Lung (tissue), 12 donors: ENCODE data around the gene ATXN2L. TPM values are rescaled to one million over a fixed set of nuclear protein-coding genes. Genes with fewer than 3 reads are reported as not detected.
A peak's percentile ranks its signal among the peaks of the same experiment; 100 is the strongest.
"Not testable (repeated sequence)": the region's sequence is repeated elsewhere in the genome, so short reads cannot be mapped to it uniquely, and the experiment has no call there.

Experiments used
- ATAC-seq: fragments of 200-7000 bp; cut with Tn5 transposase; one replicate; pipeline ENCODE4 v1.9.1; 2020; ENCODE audit warnings: moderate number of reproducible peaks; ENCODE audit not compliant: insufficient read depth, low FRiP score
- DNase-seq, 3 donors: peaks; one replicate each; pipeline ENCODE4 v3.0.0-alpha.2; 2013 to 2017
- H3K27ac ChIP-seq, 2 donors: one replicate each; pipeline ENCODE4 v1.5.1; 2013; ENCODE audit warnings: mild to moderate bottlenecking in 2 of 2, moderate library complexity in 2 of 2, control low read depth in 1 of 2, inconsistent platforms in 1 of 2, low read depth in 1 of 2, low read length in 1 of 2
- H3K27me3 ChIP-seq, 3 donors: one replicate each; pipeline ENCODE4 v1.5.1; 2013; ENCODE audit warnings: low read length in 2 of 3; ENCODE audit not compliant: control insufficient read depth in 3 of 3, insufficient read depth in 3 of 3
- H3K36me3 ChIP-seq, 4 donors: one replicate each; pipeline ENCODE4 v1.5.1; 2013; ENCODE audit warnings: low read length in 4 of 4, mild to moderate bottlenecking in 1 of 4, moderate library complexity in 1 of 4; ENCODE audit not compliant: control insufficient read depth in 4 of 4, insufficient read depth in 4 of 4
- H3K4me1 ChIP-seq, 5 donors: one replicate each; pipeline ENCODE4 v1.5.1; 2013; ENCODE audit warnings: low read length in 5 of 5, mild to moderate bottlenecking in 2 of 5, moderate library complexity in 1 of 5; ENCODE audit not compliant: control insufficient read depth in 5 of 5, insufficient read depth in 5 of 5
- H3K4me3 ChIP-seq: one replicate; pipeline ENCODE4 v1.5.1; 2013; ENCODE audit warnings: mild to moderate bottlenecking, control low read depth, moderate library complexity
- H3K9ac ChIP-seq, 2 donors: one replicate each; pipeline ENCODE4 v1.5.1; 2013; ENCODE audit warnings: low read length in 2 of 2, control low read depth in 1 of 2; ENCODE audit not compliant: insufficient read depth in 1 of 2
- H3K9me3 ChIP-seq, 4 donors: one replicate each; pipeline ENCODE4 v1.5.1; 2013; ENCODE audit warnings: low read length in 3 of 4, mild to moderate bottlenecking in 1 of 4, moderate library complexity in 1 of 4; ENCODE audit not compliant: control insufficient read depth in 4 of 4, insufficient read depth in 3 of 4
- WGBS, 2 donors: extraction: QIAGEN DNeasy Blood & Tissue Kit; methylation state at CpG; one replicate each; pipeline ENCODE4 v1.1.7; 2013; 5-methylcytosine and 5-hydroxymethylcytosine counted together
- polyA plus RNA-seq, 2 donors: library from polyadenylated mRNA; stranded (reverse); fragments of 200-250 nt; gene quantifications; one replicate each; pipeline ENCODE4 v1.2.1, GENCODE V29; 2013
- total RNA-seq, 2 donors: library from RNA; depleted of rRNA in 1 of 2; stranded (reverse); fragments of >200 nt in 1 of 2; gene quantifications; one replicate each; pipeline ENCODE4 v1.2.1, GENCODE V29; 2014 to 2021
- TF ChIP-seq, protein P1 (sequence below): IDR thresholded peaks from 2 replicates; pipeline ENCODE4 v1.5.1; 2012; ENCODE audit warnings: mild to moderate bottlenecking; ENCODE audit errors: control extremely low read depth, extremely low read depth
- donor health status: control.
- donor health status: control.
- donor health status: Bipolar disorder and iron deficiency.
- donor health status: healthy.
- donor health status: DM: yes; HTN: yes; CAD: no.

ATXN2L gene
- total and polyA plus RNA-seq, 4 donors: 72.1 to 140 (median 91.0) TPM

DNA sequence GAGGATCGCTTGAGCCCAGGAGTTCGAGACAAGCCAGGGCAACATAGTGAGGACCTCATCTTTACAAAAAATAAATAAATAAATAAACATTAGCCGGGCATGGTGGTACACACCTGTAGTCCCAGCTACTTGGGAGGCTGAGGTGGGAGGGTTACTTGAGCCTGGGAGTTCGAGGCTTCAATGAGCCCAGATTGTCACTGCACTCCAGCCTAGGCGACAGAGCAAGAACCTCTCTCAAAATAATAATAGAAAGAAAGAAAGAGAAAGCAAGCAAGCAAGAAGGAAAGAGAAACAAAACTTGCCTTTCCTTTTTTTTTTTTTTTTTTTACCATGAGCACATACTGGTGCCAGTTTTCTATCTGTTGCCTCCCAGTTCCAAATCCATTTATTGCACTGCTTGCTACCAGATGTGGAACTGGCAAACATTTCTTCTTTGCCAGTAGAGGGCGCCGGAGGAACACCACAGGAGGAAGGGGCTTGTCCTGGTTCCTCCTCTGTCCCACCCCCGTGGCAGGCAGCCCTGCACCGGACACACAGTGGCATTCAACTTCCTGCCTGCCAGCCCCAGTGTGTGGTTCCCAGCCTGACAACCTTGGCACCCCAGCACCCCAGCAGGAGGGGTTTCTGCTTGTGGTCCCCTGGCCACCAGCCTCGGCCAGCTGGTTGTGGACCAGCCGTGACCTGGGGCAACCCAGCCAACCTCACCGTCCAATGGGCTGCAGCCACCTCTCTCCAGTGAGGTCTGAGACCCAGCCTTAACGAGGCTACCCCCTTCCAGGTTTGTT, 20.4 kb upstream of the ATXN2L start:
- H3K9ac ChIP-seq, H3K27me3 ChIP-seq, H3K36me3 ChIP-seq, H3K27ac ChIP-seq, H3K9me3 ChIP-seq, H3K4me3 ChIP-seq, H3K4me1 ChIP-seq: not testable (repeated sequence)
- TF ChIP-seq, protein P1, sequence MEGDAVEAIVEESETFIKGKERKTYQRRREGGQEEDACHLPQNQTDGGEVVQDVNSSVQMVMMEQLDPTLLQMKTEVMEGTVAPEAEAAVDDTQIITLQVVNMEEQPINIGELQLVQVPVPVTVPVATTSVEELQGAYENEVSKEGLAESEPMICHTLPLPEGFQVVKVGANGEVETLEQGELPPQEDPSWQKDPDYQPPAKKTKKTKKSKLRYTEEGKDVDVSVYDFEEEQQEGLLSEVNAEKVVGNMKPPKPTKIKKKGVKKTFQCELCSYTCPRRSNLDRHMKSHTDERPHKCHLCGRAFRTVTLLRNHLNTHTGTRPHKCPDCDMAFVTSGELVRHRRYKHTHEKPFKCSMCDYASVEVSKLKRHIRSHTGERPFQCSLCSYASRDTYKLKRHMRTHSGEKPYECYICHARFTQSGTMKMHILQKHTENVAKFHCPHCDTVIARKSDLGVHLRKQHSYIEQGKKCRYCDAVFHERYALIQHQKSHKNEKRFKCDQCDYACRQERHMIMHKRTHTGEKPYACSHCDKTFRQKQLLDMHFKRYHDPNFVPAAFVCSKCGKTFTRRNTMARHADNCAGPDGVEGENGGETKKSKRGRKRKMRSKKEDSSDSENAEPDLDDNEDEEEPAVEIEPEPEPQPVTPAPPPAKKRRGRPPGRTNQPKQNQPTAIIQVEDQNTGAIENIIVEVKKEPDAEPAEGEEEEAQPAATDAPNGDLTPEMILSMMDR: peak; percentile 44
- ATAC-seq (peak; percentile 79), DNase-seq (peak; percentile 57 to 77 (median 76))
- WGBS, 2 donors: 49 to 73% methylated on average over 5 to 8 of the region's 13 CpGs

DNA sequence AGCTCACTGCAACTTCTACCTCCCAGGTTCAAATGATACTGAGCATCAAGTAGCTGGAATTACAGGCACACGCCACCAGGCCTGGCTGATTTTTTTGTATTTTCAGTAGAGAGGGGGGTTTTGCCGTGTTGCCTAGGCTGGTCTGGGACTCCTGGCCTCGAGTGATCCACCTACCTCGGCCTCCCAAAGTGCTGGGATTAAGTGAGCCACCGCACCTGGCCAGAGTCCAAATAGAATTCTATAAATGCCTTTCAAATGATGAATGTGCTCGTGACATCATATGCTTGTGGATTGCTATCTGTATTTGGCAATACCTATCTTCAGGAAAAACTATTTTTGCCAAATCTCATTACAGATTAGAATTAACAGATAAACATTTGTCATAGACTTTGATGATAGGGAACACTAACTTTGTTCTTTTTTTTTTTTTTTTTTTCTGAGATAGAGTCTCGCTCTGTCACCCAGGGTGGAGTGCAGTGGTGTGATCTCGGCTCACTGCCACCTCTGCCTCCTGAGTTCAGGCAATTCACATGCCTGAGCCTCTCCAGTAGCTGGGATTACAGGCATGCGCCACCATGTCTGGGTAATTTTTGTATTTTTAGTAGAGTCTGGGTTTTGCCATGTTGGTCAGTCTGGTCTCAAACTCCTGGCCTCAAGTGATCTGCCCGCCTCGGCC, 15.2 kb upstream of the ATXN2L start:
- not testable (repeated sequence) for H3K27me3 ChIP-seq, ATAC-seq, H3K27ac ChIP-seq, H3K4me1 ChIP-seq, H3K36me3 ChIP-seq, H3K4me3 ChIP-seq, H3K9ac ChIP-seq, H3K9me3 ChIP-seq, DNase-seq
- no CpG with 5 or more reads among the region's 11 CpGs for WGBS, 2 donors

DNA sequence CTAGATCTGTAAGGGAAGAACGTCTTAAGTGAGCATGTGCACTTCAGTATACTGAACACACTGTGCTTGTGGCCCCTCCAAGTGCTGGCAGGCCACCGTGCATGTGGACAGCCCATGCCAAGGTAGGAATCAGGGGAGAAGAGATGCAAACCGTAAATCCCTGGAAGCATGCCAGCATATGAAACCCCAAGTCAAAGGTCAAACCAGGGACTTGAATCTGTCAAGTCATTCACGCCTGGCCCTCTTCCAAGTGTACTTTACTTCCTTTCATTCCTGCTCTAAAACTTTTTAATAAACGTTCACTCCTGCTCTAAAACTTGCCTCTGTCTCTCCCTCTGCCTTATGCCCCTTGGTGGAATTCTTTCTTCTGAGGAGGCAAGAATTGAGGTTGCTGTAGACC, 2.8 kb upstream of the ATXN2L start:
- H3K27ac ChIP-seq: no peak overlapping the region
- no peaks in the 10 kb centered on the region for H3K9me3 ChIP-seq
- peaks cover 0 to 5% (median 0%) of the 10 kb centered on the region in 4 donors for H3K36me3 ChIP-seq
- WGBS, 2 donors: 68 to 74% methylated on average over 5 of the region's 5 CpGs
- H3K4me1 ChIP-seq: peaks cover 0 to 13% (median 1%) of the 10 kb centered on the region in 5 donors
- no peak for ATAC-seq
- no peaks in the 10 kb centered on the region for H3K27me3 ChIP-seq
- TF ChIP-seq, protein P1: no peak
- H3K4me3 ChIP-seq: no peak overlapping the region
- no peak overlapping the region for H3K9ac ChIP-seq
- no peak for DNase-seq

DNA sequence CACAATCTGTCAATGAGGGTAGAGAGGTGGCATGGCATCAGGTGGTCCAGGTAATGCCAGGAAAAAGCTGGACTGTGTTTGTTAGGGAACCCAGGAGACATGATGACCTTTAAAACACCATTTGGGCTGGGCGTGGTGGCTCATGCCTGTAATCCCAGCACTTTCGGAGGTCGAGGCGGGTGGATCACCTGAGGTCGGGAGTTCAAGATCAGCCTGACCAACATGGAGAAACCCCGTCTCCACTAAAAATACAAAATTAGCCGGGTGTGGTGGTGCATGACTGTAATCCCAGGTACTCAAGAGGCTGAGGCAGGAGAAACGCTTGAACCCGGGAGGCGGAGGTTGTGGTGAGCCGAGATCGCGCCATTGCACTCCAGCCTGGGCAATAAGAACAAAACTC, 2.3 kb upstream of the ATXN2L start:
- not testable (repeated sequence) for DNase-seq, H3K27ac ChIP-seq, H3K27me3 ChIP-seq, H3K36me3 ChIP-seq, ATAC-seq, H3K4me3 ChIP-seq, H3K9me3 ChIP-seq, H3K9ac ChIP-seq
- WGBS, 2 donors: 93 to 96% methylated on average over 13 of the region's 13 CpGs
- H3K4me1 ChIP-seq: peaks cover 0 to 18% (median 5%) of the 10 kb centered on the region in 5 donors
